B cell (primary cell): ENCODE data around the gene MAP3K1. TPM values are rescaled to one million over a fixed set of nuclear protein-coding genes. Genes with fewer than 3 reads are reported as not detected.

Experiments used
- ATAC-seq: fragments of 200-7000 bp; cut with Tn5 transposase; one replicate; pipeline ENCODE4 v1.10.0; 2021; ENCODE audit warnings: low read depth, mild to moderate bottlenecking, moderate number of reproducible peaks, moderate library complexity
- CTCF ChIA-PET: fragments of 350-600 bp; sonication (Branson Sonifier 250); formaldehyde crosslinking; loops from one replicate; lab custom pipeline; 2021; ENCODE audit warnings: antibody characterized with exemption, inconsistent platforms; lab: Charles Lee
- POLR2A ChIA-PET: fragments of 350-600 bp; sonication (Branson Sonifier 250); formaldehyde crosslinking; loops from one replicate; lab custom pipeline; 2021; ENCODE audit warnings: antibody characterized with exemption; lab: Charles Lee
- DNase-seq: peaks from one replicate; pipeline ENCODE4 v3.0.0; 2013
- H2AFZ ChIP-seq: 2 replicates; pipeline ENCODE4 v1.6.1; 2012; ENCODE audit warnings: mild to moderate bottlenecking, low read depth, low read length; ENCODE audit not compliant: insufficient read depth, poor library complexity, severe bottlenecking
- H3K27ac ChIP-seq, 2 donors: 1 replicate in 1 of 2; 2 replicates in 1 of 2; pipeline ENCODE4 v1.5.1; 2012 to 2013; ENCODE audit warnings: low read length in 2 of 2, mild to moderate bottlenecking in 2 of 2, moderate library complexity in 1 of 2
- H3K27me3 ChIP-seq, 4 experiments: fragments of 200-600 bp in 1 of 4; sonication (generic) in 1 of 4; replicated peaks in 1 of 4; 1 replicate in 2 of 4; 2 replicates in 2 of 4; pipeline versions ENCODE4 v1.6.1 to v1.7.0; 2013 to 2016; ENCODE audit warnings: low read length in 3 of 4, mild to moderate bottlenecking in 2 of 4, mixed read lengths in 1 of 4, moderate library complexity in 1 of 4; ENCODE audit not compliant: insufficient read depth in 4 of 4, control insufficient read depth in 3 of 4; ENCODE audit errors: control extremely low read depth in 1 of 4
- H3K36me3 ChIP-seq, 2 experiments: replicated peaks in 1 of 2; 1 replicate in 1 of 2; 2 replicates in 1 of 2; pipeline versions ENCODE4 v1.6.1 to v1.7.1; 2013; ENCODE audit warnings: low read length in 1 of 2; ENCODE audit not compliant: insufficient read depth in 2 of 2, control insufficient read depth in 1 of 2; ENCODE audit errors: control extremely low read depth in 1 of 2, extremely low read depth in 1 of 2
- H3K4me1 ChIP-seq, 2 donors: fragments of 200-600 bp in 1 of 2; sonication (generic) in 1 of 2; 1 replicate in 1 of 2; 2 replicates in 1 of 2; pipeline versions ENCODE4 v1.5.1 to v1.6.1; 2013 to 2017; ENCODE audit warnings: low read length in 2 of 2; ENCODE audit not compliant: control insufficient read depth in 2 of 2, insufficient read depth in 2 of 2
- H3K4me2 ChIP-seq: replicated peaks from 2 replicates; pipeline ENCODE3; 2012; ENCODE audit warnings: mild to moderate bottlenecking, low read depth, low read length; ENCODE audit not compliant: poor library complexity, severe bottlenecking
- H3K4me3 ChIP-seq, 5 experiments: fragments of 200-600 bp in 1 of 5; sonication (generic) in 1 of 5; 1 replicate in 3 of 5; 2 replicates in 2 of 5; pipeline versions ENCODE4 v1.5.1 to v1.7.0; 2011 to 2016; ENCODE audit warnings: low read length in 4 of 5, mild to moderate bottlenecking in 4 of 5, low read depth in 2 of 5, control low read depth in 1 of 5, moderate library complexity in 1 of 5; ENCODE audit not compliant: insufficient read depth in 1 of 5; ENCODE audit errors: control extremely low read depth in 1 of 5, extremely low read depth in 1 of 5
- H3K79me2 ChIP-seq: fragments of 200-600 bp; sonication (generic); one replicate; pipeline ENCODE4 v1.6.0; 2016; ENCODE audit warnings: low read length; ENCODE audit not compliant: control insufficient read depth, insufficient read depth
- H3K9ac ChIP-seq: fragments of 200-600 bp; sonication (generic); 2 replicates; pipeline ENCODE4 v1.6.1; 2017; ENCODE audit warnings: mild to moderate bottlenecking, low read length, moderate library complexity
- H3K9me3 ChIP-seq, 3 donors: one replicate each; pipeline versions ENCODE4 v1.6.1 to v1.7.1; 2013; ENCODE audit warnings: low read length in 2 of 3; ENCODE audit not compliant: control insufficient read depth in 2 of 3, insufficient read depth in 1 of 3; ENCODE audit errors: control extremely low read depth in 1 of 3
- H4K20me1 ChIP-seq: 2 replicates; pipeline ENCODE4 v1.6.0; 2012; ENCODE audit warnings: mild to moderate bottlenecking, low read length; ENCODE audit not compliant: insufficient read depth, control insufficient read depth, poor library complexity, severe bottlenecking
- H3K27ac Mint-ChIP-seq: one replicate; pipeline ENCODE4 v1.8.0; 2021; ENCODE audit warnings: mixed read lengths
- H3K27me3 Mint-ChIP-seq: one replicate; pipeline ENCODE4 v1.8.0; 2021; ENCODE audit warnings: mixed read lengths
- H3K4me1 Mint-ChIP-seq: one replicate; pipeline ENCODE4 v1.8.0; 2021; ENCODE audit warnings: mixed read lengths
- H3K4me3 Mint-ChIP-seq: one replicate; pipeline ENCODE4 v1.8.0; 2021; ENCODE audit warnings: mixed read lengths
- H3K9me3 Mint-ChIP-seq: one replicate; pipeline ENCODE4 v1.8.0; 2022; ENCODE audit warnings: mixed read lengths; ENCODE audit not compliant: insufficient read depth
- EZH2 ChIP-seq: IDR thresholded peaks from 2 replicates; pipeline ENCODE4 v1.6.1; 2012; ENCODE audit warnings: borderline replicate concordance, low read depth, mild to moderate bottlenecking, moderate library complexity, low read length; ENCODE audit not compliant: insufficient read depth, poor library complexity, severe bottlenecking
- WGBS: methylation state at CpG from one replicate; pipeline ENCODE4 v1.1.5; 2013; ENCODE audit warnings: missing lambda C conversion rate; ENCODE audit not compliant: insufficient coverage; 5-methylcytosine and 5-hydroxymethylcytosine counted together
- intact Hi-C: fragments of 100-400 bp; cut with micrococcal nuclease; formaldehyde crosslinking; loops from one replicate; pipeline ENCODE4 v1.10.0; 2022
- polyA plus RNA-seq: library from polyadenylated mRNA; depleted of rRNA; stranded (reverse); fragments of >200 nt; gene quantifications from 2 replicates; pipeline ENCODE4 v1.2.3, GENCODE V29; 2012
- total RNA-seq, 2 donors: library from RNA; stranded (reverse); fragments of 120-200 nt in 1 of 2; gene quantifications; 1 replicate in 1 of 2; 2 replicates in 1 of 2; pipeline versions ENCODE4 v1.2.3 to v1.2.4, GENCODE V29; 2013 to 2022
- TF ChIP-seq, protein P1 (sequence below): fragments of 200-600 bp; IDR thresholded peaks from one replicate; pipeline ENCODE4 v1.8.0; 2022; ENCODE audit warnings: antibody characterized with exemption, mild to moderate bottlenecking

MAP3K1 gene
- total and polyA plus RNA-seq, 2 donors (not counting 1 experiment from before 2014, with no cell fraction given), result 51.7 to 160 TPM

DNA sequence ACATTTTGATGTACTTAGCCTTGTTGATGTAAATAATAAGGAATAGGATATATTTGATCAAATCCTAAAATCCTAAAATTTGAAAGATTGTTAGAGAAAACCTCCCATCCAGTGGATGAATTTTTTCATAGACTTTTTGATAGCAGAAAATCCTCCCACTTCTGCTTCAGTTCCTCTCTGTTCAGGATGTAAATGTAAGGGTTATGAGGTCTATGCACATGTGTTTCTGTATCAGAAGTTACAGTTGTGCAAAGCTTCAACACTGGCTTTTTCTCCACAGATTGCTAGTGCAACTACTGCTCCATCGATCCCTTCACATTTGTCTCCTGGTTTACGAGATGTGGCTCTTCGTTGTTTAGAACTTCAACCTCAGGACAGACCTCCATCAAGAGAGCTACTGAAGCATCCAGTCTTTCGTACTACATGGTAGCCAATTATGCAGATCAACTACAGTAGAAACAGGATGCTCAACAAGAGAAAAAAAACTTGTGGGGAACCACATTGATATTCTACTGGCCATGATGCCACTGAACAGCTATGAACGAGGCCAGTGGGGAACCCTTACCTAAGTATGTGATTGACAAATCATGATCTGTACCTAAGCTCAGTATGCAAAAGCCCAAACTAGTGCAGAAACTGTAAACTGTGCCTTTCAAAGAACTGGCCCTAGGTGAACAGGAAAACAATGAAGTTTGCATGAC lies 78.1 kb downstream of the MAP3K1 start:
- H3K4me3 ChIP-seq, result no peak overlapping the region
- intact Hi-C loops, result no loop called here
- H3K4me2 ChIP-seq, result no peak overlapping the region
- Mint-ChIP-seq H3K9me3 (no peaks in the 10 kb centered on the region), H3K27ac (peak overlapping the region; percentile 39), H3K4me3 (no peak overlapping the region), H3K27me3 (no peaks in the 10 kb centered on the region), H3K4me1 (peaks cover 13% of the 10 kb centered on the region)
- H2AFZ ChIP-seq, result no peak overlapping the region
- ATAC-seq (no peak), DNase-seq (no peak)
- no peak overlapping the region for H3K9ac ChIP-seq
- H3K36me3 ChIP-seq, result peaks cover 13 to 57% of the 10 kb centered on the region in 2 experiments
- POLR2A ChIA-PET, result no interaction called here
- H3K9me3 ChIP-seq, result no peaks in the 10 kb centered on the region
- no peaks in the 10 kb centered on the region for H3K27me3 ChIP-seq
- H3K79me2 ChIP-seq, result no peaks in the 10 kb centered on the region
- H4K20me1 ChIP-seq, result peaks cover 5% of the 10 kb centered on the region
- H3K27ac ChIP-seq, result peak overlapping the region in 1 of 2 donors; percentile 40
- H3K4me1 ChIP-seq, result peaks cover 7 to 9% of the 10 kb centered on the region in 2 donors
- CTCF ChIA-PET, result interaction anchor here (0.7 to 1.7 kb wide), 7 partner anchors 9 to 629 kb away, joined by 3 to 5 read pairs (median 4); no protein-coding TSS in a partner anchor
- 58% methylated on average over 5 of the region's 5 CpGs for WGBS
- TF ChIP-seq EZH2, result no peak
- TF ChIP-seq, protein P1, sequence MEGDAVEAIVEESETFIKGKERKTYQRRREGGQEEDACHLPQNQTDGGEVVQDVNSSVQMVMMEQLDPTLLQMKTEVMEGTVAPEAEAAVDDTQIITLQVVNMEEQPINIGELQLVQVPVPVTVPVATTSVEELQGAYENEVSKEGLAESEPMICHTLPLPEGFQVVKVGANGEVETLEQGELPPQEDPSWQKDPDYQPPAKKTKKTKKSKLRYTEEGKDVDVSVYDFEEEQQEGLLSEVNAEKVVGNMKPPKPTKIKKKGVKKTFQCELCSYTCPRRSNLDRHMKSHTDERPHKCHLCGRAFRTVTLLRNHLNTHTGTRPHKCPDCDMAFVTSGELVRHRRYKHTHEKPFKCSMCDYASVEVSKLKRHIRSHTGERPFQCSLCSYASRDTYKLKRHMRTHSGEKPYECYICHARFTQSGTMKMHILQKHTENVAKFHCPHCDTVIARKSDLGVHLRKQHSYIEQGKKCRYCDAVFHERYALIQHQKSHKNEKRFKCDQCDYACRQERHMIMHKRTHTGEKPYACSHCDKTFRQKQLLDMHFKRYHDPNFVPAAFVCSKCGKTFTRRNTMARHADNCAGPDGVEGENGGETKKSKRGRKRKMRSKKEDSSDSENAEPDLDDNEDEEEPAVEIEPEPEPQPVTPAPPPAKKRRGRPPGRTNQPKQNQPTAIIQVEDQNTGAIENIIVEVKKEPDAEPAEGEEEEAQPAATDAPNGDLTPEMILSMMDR, result no peak

DNA sequence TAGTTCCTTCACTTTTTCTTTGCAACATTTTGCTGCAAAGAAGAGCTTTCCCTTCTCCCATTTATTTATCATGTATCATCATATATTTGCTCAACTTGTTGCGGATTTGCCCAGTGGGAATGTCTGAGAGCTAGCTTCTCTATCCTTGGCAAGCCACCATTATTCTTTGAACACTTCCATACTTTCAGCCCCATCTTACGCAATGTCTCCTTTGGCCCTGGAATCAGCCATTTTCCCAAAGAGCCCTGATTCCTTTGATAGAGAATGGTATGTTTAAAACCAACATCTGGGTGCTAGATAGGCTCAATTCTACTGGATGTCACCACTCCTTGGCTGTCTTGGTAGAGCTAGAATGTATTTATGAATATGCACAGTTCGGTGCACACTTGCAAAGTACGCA lies 81.4 kb downstream of the MAP3K1 start:
- H3K4me1 ChIP-seq, result peaks cover 11 to 17% of the 10 kb centered on the region in 2 donors
- ATAC-seq, result no peak
- WGBS, result 100% methylated on average over 2 of the region's 4 CpGs
- no peak overlapping the region for H3K9ac ChIP-seq
- intact Hi-C loops, result no loop called here
- H2AFZ ChIP-seq, result no peak overlapping the region
- no peaks in the 10 kb centered on the region for H3K79me2 ChIP-seq
- H3K4me1 Mint-ChIP-seq, result peaks cover 13% of the 10 kb centered on the region
- DNase-seq, result no peak
- no peaks in the 10 kb centered on the region for H3K9me3 Mint-ChIP-seq
- H3K4me2 ChIP-seq, result no peak overlapping the region
- peaks cover 3 to 30% of the 10 kb centered on the region in 2 experiments for H3K36me3 ChIP-seq
- no peaks in the 10 kb centered on the region for H3K27me3 Mint-ChIP-seq
- POLR2A ChIA-PET, result no interaction called here
- H3K4me3 ChIP-seq, result no peak overlapping the region
- H3K27ac ChIP-seq, result peak overlapping the region in 1 of 2 donors; percentile 18
- peaks cover 5% of the 10 kb centered on the region for H4K20me1 ChIP-seq
- TF ChIP-seq, protein P1, result no peak
- no peak for TF ChIP-seq EZH2
- CTCF ChIA-PET, result interaction anchor here (0.7 to 8.6 kb wide), 8 partner anchors 18 to 632 kb away, joined by 3 to 138 read pairs (median 4); no protein-coding TSS in a partner anchor
- H3K9me3 ChIP-seq, result no peaks in the 10 kb centered on the region
- no peak overlapping the region for H3K27ac Mint-ChIP-seq
- H3K27me3 ChIP-seq, result no peaks in the 10 kb centered on the region
- H3K4me3 Mint-ChIP-seq, result no peak overlapping the region
